Ureter (tissue), 1 donor: Measurements from ENCODE around the gene POLR2C. TPM values are rescaled to one million over a fixed set of nuclear protein-coding genes. Genes with fewer than 3 reads are reported as not detected.
"Not testable (repeated sequence)": the region's sequence is repeated elsewhere in the genome, so short reads cannot be mapped to it uniquely, and the experiment has no call there.

Source experiments
- DNase-seq: peaks from one replicate; pipeline ENCODE4 v3.0.0-alpha.2; 2020; ENCODE audit warnings: low spot score
- total RNA-seq: library from RNA; stranded (reverse); gene quantifications from one replicate; pipeline ENCODE4 v1.2.4, GENCODE V29; 2023
- donor health status: DM: yes; HTN: yes; CAD: no.

The POLR2C gene
- total RNA-seq, 1 donor from 2014 or later, result 57.3 TPM

- no peak for DNase-seq
Measured at GRCh38 chr16:57479205-57479975, 16.9 kb downstream of the POLR2C start.

DNA sequence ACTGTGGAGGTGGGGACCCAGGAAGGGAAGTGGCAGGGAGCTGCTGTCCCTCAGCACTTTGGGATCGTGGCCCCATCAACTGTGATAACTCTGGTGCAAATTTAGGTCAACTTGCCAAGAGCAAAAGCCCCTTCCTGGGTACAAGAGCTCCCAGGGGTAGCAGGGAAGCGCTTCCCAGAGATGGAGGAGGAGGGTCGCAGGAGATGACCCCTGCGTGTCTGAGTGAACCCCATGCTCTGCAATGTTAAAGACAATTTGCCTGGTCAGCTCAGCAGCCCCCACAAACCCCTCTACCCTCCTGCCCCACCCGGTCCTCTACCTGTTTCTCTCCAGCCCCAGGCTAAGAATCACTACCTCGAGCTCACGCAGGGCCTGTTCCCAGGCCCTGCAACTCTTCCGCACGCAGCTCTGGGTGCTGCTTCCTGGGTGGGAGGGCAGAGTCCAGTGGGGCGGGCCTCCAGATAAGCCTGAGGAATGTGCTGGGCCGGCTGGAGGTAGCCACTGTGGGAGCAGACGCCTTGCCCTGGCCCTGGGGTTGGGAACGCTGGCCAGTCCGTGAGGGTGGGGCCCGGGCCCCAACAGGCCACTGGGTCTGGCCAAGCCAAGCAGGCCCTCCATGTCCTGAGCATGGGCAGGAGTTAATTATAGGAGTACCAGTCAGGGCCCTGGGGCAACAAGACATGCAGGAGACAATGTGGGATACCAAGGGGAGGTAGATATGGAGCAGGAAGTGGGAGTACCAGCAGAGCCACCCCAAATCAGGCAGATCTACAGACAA is 17.7 kb downstream of the POLR2C start:
- DNase-seq, result no peak

DNA sequence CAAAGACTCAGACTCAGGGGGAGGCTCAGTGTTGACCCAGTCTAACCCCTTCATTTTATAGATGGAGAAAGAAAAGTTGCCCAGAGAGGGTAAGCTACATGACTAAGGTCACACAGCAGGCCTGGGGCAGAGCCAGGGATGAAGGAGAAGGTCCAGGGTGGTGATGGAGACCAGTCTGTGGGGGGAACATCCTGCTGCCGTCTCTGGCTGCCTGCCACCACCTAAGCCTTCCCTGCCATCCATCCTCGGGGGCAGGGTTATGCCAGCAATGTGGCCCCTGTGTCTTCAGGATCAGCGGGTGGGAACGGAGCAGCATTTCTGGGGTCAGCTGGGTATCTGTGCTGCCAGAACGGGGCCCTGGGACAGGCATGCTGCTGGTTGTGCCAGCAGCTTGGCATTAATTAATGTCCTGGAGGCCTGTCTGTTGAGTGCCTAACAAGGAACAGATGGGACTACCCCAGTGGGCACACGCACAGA is 18.3 kb downstream of the POLR2C start:
- DNase-seq, result no peak

DNA sequence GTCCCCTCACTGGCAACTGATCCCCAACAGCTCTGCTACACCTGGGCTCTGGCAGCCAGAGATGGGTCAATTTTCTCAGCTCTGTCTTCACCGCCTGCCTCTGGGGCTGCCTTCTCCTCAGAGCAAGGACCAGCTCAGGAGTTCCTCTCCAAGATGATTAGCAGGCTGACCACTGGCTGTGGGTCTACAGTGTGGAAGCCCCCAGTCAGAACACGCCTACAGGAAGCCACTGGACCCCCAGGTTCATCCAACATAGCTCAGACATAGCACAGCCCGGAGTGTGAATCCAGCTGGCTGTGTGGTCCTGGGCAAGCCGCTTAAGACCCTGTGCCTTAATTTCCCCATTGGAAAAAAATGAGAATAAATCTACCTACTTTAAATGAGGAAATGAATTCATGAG is 18.9 kb downstream of the POLR2C start:
- no peak for DNase-seq

DNA sequence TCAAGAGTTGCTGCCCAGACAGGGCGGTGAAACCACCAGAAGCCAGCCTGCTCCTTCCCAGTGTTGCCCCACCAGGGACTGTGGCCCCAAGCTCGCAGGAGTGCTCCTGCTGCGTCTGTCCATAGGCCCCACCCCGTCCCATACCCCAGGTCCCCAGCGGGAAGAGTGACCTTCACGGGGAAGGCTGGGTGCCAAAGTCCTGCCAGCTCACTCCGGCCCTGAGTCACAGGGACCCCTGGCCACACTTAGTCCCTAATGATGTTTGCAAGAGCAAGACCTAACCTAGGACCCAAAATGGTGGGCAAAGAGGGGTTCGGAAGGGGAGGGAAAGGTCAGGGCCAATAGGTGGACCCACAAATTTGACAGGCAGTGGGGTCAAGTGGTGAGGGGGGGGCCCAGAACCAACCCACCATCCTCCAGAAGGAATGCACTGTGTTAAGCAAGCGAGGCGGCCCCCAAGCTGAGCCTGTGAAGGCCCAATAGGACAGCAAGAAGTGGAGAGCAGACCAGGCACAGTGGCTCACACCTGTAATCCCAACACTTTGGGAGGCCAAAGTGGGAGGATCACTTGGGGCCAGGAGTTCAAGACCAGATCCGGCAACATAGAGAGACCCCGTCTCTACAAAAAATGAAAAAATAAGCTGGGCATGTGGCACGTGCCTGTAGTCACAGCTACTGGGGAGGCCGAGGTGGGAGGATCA is 20.5 kb downstream of the POLR2C start:
- no peak for DNase-seq

DNA sequence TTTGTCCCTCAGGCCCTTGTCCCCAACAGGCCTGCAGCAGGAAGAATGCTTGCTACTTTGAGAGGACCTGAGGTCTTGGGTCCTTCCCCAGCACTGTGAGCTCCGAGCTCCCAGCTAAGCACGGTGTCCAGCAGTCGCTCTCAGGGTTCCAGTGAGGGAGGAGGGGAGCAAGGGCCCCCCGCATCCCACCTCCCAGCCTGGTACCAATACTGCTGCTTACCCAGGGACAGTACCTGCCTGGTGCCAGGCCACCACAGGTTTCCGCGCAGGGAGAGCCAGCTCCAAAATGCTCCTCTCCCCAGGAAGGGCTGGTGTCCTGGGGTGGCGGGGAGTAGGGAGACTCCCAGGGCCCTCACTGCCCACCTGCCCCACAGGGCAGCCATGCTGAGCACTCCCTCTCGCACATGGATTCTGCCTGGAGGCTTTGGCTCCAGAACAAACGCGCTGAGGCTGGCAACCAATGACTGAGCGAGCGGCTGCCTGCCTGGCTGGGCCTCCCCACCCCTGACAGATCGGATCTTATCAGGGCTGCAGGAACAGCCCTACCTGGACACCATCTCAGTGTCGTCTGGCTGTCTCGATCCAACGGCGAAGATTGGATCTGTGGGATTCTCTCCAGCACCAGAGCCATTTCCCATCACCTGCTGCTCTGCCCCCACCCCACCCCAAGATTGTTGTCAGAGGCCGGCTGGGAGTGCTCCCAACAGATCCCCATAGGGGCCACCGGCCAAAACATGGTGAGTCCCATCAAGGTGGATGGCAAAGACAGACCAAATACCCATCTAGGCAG is 21.4 kb downstream of the POLR2C start:
- no peak for DNase-seq

GRCh38 chr16:57484515-57485005 is 22.1 kb downstream of the POLR2C start:
- no peak for DNase-seq

DNA sequence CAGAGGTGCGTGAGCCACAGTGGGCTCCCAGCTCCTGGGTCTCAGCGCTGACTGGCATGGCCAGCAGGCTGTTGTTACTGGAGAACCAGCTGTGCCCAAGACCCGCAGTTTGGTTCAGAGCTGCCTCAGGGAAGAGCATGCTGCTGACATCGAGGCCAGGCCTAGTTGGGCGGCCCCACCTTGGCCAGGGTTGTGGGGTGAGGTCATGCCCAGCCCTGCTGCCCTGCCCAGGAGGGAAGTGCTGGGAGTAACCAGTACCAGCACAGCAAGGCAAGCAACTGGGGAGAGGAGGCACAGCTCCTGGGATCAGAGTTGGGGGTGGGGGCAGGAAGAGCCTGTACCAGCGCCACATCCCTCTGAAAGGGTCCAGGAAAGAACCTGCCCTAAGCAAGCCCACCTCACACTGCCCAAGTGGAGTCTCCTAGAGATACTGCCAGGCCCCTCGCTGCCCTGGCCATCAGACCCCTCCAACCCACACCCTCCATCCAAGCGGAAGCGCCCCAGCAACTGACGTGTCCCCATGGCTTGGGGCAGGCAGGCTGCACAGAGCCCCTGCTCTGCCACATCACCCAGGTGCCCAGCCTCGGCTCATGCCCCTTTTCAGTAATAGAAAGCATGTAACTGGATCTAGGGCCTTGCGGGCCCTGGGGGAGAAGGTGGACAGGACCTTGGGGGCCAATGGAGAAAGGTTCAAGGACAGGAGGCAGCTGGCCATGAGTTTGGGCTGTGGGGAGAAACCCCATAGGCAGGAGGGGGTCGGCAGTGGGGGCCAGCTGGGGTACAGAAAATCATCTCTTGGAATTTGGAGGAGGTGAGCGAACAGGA is 22.8 kb downstream of the POLR2C start:
- no peak for DNase-seq

DNA sequence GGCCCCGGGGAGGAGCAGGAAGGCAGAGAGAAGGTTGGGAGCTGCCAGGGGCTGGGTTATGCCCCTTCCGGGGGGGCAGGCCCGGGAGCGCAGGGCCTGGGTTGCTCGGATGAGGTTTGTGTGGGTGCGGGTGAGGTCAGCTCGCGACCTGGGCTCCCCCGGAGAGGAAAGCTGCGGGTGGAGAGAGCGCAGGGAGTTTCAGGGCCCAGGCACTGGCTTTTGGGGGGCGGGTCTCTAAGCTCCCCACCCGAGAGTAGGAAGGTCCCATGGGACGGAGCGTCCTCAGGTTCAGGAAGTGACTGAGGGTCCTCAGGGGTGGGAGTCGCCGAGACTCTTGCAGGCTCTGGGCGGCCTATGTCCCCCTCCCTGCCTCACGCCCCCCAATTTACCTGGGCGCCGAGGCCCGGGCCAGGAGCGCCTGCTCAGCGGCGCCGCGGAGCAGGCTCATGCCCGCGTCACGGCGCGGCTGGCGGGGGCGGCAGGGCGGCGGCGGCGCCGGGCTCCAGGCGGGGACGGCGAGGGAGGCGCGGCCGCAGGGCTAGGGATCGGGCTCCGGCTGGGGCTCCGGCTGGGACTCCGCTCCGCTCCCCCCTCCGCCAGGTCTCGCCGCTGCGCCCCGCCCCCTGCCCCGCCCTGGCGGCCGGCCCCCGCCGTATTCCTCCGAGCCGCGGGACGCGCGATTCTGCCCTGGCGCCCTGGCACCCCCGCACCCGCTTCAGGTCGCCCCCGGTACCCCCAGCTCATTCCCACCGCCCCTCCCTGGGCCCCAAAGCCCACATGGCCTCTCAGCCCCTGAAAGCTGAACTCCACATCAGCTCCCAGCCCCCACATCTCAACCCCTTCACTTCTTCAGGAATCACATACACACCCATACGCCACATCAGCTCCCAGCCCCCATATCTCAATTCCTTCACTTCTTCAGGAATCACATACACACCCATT is 23.7 kb downstream of the POLR2C start, which contains the start of gene DOK4:
DOK4 (minus strand) TSS at position 578 of the 942 bp plus-strand sequence. CDS start 6,986 bp downstream, outside the sequence.
- peak; percentile 82 for DNase-seq

DNA sequence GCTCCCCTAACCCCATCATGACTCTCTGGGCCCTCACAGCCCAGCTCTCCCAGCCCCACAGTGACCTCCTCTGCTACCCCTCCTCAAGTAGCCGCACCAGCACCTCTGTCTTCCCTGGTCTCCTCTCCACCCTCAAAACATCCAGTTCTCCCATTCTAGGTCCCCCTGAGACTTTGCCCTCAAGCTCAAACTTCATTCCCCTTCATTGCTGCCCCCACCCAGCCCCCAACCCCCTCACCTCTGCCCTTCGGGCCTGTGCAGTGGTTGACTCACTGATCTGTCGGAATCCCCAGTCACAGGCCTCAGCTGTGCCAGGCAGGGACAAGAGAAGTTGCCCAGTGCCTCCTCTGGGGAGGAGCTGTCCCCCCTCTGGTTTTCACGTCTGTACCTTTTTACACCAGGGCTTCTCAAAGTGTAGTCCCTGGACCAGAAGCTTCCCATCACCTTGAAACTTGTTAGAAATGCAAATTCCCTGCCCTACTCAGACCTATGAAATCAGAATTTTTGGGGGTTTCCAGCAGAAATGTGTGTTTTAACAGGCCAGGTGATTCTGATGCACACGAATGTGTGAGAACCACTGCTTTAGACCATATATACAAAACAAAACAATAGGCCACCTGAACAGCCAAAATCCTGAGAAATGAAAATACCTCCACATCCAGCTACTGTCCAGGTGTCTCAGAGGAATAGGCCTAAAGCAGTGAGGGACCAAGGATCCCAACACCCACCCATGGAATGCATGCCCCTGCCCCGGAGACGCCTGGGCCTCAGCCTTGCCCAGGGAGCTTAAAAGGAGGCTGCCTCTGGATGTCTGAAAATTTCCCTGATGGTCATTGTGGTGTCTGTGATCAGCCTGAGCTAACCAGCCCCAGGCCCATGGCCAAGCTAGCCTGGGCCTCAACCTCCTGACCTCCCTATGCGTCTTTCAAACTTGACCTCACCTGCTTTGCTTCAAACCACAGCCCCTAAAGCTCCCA is 24.7 kb downstream of the POLR2C start:
- DNase-seq, result no peak

DNA sequence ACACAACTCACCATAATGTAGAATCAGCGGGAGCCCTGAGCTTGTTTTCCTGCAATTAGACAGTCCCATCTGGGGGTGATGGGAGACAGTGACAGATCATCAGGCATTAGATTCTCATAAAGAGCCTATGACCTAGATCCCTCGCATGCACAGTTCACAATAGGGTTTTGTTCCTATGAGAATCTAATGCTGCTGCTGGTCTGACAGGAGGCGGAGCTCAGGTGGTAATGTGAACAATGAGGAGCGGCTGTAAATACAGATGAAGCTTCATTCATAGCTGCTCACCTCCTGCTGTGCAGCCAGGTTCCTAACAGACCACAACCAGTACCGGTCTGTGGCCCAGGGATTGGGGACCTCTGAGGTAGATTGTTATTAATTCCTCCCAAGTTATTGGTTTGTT is 26.8 kb downstream of the POLR2C start:
- DNase-seq, result no peak

- DNase-seq, result no peak
Measured at GRCh38 chr16:57493767-57494166, 31.3 kb downstream of the POLR2C start.

DNA sequence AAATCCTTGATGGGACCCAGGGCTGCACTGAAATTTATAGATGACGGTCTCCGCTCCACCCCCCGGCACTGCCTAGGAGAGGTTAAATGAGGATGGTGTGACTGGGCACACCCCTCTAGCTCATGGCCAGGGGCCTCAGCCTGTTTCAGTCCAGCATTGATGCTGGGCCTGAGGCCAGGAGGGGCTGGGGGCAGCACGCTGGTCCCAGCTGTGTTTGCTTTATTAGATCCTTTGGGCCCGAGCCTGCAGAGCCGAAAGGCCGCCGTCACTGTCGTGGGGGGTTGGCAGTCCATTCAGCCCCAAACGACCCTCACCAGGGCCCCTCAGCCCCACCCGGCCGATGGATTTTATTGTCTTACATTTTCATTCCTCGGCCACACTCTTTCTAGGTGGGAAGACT is 34.6 kb downstream of the POLR2C start:
- no peak for DNase-seq

DNA sequence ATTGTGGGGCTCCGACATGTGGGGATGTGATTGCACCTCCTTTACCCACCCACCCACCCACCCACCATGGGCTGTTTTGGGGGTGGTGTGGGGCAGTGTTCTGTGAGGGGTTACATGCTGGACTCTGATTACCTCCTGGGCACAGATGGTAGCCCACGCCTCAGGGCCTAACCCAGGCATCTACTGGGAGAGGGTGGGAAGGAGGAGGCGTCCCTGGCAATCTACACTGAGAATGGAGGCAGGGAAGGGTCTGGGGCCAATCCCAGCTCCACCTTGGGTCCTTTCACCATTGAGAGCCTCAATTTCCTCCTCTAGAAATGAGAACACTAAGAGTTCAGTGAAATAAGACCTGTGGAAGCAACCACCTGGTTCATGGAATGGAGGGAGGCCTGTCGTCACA is 35.6 kb downstream of the POLR2C start:
- no peak for DNase-seq

DNA sequence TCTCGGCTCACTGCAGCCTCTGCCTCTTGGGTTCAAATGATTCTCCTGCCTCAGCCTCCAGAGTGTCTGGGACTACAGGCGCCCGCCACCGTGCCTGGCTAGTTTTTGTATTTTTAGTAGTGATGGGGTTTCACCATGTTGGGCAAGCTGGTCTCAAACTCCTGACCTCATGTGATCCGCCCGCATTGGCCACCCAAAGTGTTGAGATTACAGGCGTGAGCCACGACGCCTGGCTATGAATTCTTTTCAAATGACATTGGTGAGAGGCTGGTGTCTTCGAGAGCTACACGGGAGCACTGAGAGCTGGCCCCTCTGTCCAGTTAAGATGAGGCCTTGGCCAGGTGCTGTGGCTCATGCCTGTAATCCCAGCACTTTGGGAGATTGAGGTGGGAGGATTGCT is 37.5 kb downstream of the POLR2C start:
- not testable (repeated sequence) for DNase-seq

GRCh38 chr16:57500578-57501111 is 38.2 kb downstream of the POLR2C start:
- DNase-seq, result no peak

DNA sequence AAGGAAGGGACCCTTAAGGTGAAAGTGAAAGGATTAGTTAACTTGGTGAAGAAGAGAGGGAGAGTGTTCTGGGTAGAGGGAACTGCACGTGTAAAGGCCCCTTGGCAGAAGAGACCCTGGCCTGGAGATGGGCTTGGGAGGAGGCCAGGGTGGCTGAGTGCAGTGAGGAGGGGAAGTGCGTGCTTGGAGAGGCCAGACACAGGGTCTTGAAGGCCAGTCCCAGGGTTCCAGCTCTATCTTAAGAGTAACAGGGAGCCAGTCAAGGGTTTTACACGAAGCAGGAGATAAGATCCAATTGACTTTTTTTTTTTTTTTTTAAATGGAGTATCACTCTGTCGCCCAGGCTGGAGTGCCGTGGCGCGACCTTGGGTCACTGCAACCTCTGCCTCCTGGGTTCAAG is 39.0 kb downstream of the POLR2C start:
- DNase-seq, result no peak
